Gastrocnemius medialis (tissue), 4 donors: ENCODE results near the gene HACL1. TPM values are rescaled to one million over a fixed set of nuclear protein-coding genes. Genes with fewer than 3 reads are reported as not detected.

Experiments used
- ATAC-seq, 2 donors: fragments of 150-250 bp; one replicate each; pipeline ENCODE4 v1.9.1; 2016
- DNase-seq, 2 donors: peaks; one replicate each; pipeline ENCODE4 v3.0.0-alpha.2; 2019
- H3K27ac ChIP-seq, 4 donors: fragments of 200-600 bp; sonication (generic); 1 replicate in 1 of 4; 2 replicates in 3 of 4; pipeline ENCODE4 v1.5.1; 2016 to 2018; ENCODE audit warnings: mild to moderate bottlenecking in 2 of 4, moderate library complexity in 1 of 4
- H3K27me3 ChIP-seq, 3 donors: fragments of 200-600 bp; sonication (generic) in 2 of 3; 1 replicate in 1 of 3; 2 replicates in 2 of 3; pipeline versions ENCODE4 v1.5.1 to v1.6.0; 2016 to 2019; ENCODE audit warnings: mild to moderate bottlenecking in 1 of 3, moderate library complexity in 1 of 3
- H3K36me3 ChIP-seq, 2 donors: fragments of 200-600 bp; sonication (generic) in 1 of 2; one replicate each; pipeline ENCODE4 v1.5.1; 2017 to 2018
- H3K4me1 ChIP-seq, 2 donors: fragments of 200-600 bp; sonication (generic) in 1 of 2; one replicate each; pipeline ENCODE4 v1.5.1; 2016 to 2017; ENCODE audit warnings: mild to moderate bottlenecking in 2 of 2
- H3K4me3 ChIP-seq, 4 donors: fragments of 200-600 bp; sonication (generic) in 3 of 4; 1 replicate in 1 of 4; 2 replicates in 3 of 4; pipeline ENCODE4 v1.5.1; 2016 to 2019; ENCODE audit warnings: mild to moderate bottlenecking in 2 of 4
- H3K9me3 ChIP-seq, 3 donors: fragments of 200-600 bp; sonication (generic) in 2 of 3; 1 replicate in 1 of 3; 2 replicates in 2 of 3; pipeline ENCODE4 v1.5.1; 2016 to 2019
- CTCF ChIP-seq, 5 experiments: fragments of 450-650 bp in 3 of 5; fragments of 200-600 bp in 2 of 5; sonication (generic) in 2 of 5; IDR thresholded peaks in 4 of 5; conservative IDR thresholded peaks in 1 of 5; 1 replicate in 4 of 5; 2 replicates in 1 of 5; pipeline ENCODE4 v1.5.1; 2016 to 2019; ENCODE audit warnings: antibody characterized with exemption in 5 of 5, mild to moderate bottlenecking in 3 of 5, moderate library complexity in 3 of 5
- POLR2A ChIP-seq, 2 donors: fragments of 450-650 bp; IDR thresholded peaks; one replicate each; pipeline ENCODE4 v1.6.1; 2017; ENCODE audit warnings: antibody characterized with exemption in 2 of 2, mild to moderate bottlenecking in 2 of 2, moderate library complexity in 2 of 2
- in situ Hi-C, 4 donors: fragments of 200-750 bp; cut with MboI; loops; one replicate each; pipeline versions ENCODE4 v1.15.0 to v1.8.0; 2017; ENCODE audit warnings: low sequenced_read_pairs in 4 of 4
- intact Hi-C: fragments of 100-400 bp; cut with DNase I; formaldehyde crosslinking; loops from one replicate; pipeline ENCODE4 v1.15.1; 2023; ENCODE audit warnings: low total_unique reads
- total RNA-seq, 4 donors: library from RNA; depleted of rRNA; stranded (reverse); fragments of >200 nt; gene quantifications; one replicate each; pipeline versions ENCODE4 v1.1.0 to v1.2.3, GENCODE V29; 2016

The HACL1 gene
- total RNA-seq, 4 donors from 2014 or later: 23.5 to 27.1 (median 24.5) TPM

GRCh38 chr3:15602146-15602536 lies 772 bp upstream of the HACL1 start:
- Histone ChIP-seq H3K27me3 (no peaks in the 10 kb centered on the region), H3K4me1 (peaks cover 26 to 45% of the 10 kb centered on the region in 2 donors), H3K36me3 (peaks cover 0 to 15% of the 10 kb centered on the region in 2 donors), H3K27ac (peak overlapping the region; percentile 87 to 92 (median 91)), H3K4me3 (peak overlapping the region; percentile 73 to 94 (median 92)), H3K9me3 (no peaks in the 10 kb centered on the region)
- DNase-seq: no peak
- ATAC-seq: peak; percentile 24 to 33
- TF ChIP-seq CTCF (IDR thresholded peaks at IDR 0.05 in 4 of 5, conservative IDR thresholded peaks at IDR 0.05 in 1 of 5): no peak
- in situ Hi-C loops: loop anchor here in 1 of 4 donors (25.0 kb wide), 2 partner anchors 660 to 935 kb away; partner anchors contain the start of genes DPH3 and OXNAD1
- intact Hi-C loops: loop anchor here (5.0 kb wide), 2 partner anchors 35 to 1425 kb away; partner anchors contain the start of genes LSM3 and XPC

GRCh38 chr3:15601046-15601398 lies 347 bp downstream of the HACL1 start:
- Histone ChIP-seq H3K27me3 (no peaks in the 10 kb centered on the region), H3K27ac (peak overlapping the region; percentile 87 to 92 (median 91)), H3K36me3 (peaks cover 0 to 21% of the 10 kb centered on the region in 2 donors), H3K4me1 (peaks cover 24 to 34% of the 10 kb centered on the region in 2 donors), H3K4me3 (peak overlapping the region; percentile 73 to 94 (median 92)), H3K9me3 (no peaks in the 10 kb centered on the region)
- ATAC-seq: peak; percentile 24 to 32
- in situ Hi-C loops: loop anchor here in 1 of 4 donors (25.0 kb wide), 2 partner anchors 661 to 936 kb away; partner anchors contain the start of genes DPH3 and OXNAD1
- intact Hi-C loops: loop anchor here (5.0 kb wide), 2 partner anchors 36 to 1424 kb away; partner anchors contain the start of genes LSM3 and XPC
- no peak for DNase-seq
- TF ChIP-seq CTCF (IDR thresholded peaks at IDR 0.05 in 4 of 5, conservative IDR thresholded peaks at IDR 0.05 in 1 of 5) (no peak), POLR2A (IDR thresholded peaks at IDR 0.05) (no peak)

- Histone ChIP-seq H3K36me3 (peaks cover 0 to 45% of the 10 kb centered on the region in 2 donors), H3K9me3 (no peaks in the 10 kb centered on the region), H3K4me3 (no peak overlapping the region), H3K27ac (no peak overlapping the region), H3K27me3 (no peaks in the 10 kb centered on the region), H3K4me1 (peaks cover 15 to 16% of the 10 kb centered on the region in 2 donors)
- TF ChIP-seq POLR2A (IDR thresholded peaks at IDR 0.05): no peak
- TF ChIP-seq CTCF (IDR thresholded peaks at IDR 0.05 in 4 of 5, conservative IDR thresholded peaks at IDR 0.05 in 1 of 5): no peak
- ATAC-seq (no peak), DNase-seq (no peak)
- in situ Hi-C loops (no loop called here), intact Hi-C loops (no loop called here)
These were observed 5.4 kb downstream of the HACL1 start for GRCh38 chr3:15595955-15596354.

- Histone ChIP-seq H3K4me3 (no peak overlapping the region), H3K27ac (no peak overlapping the region), H3K9me3 (no peaks in the 10 kb centered on the region), H3K27me3 (no peaks in the 10 kb centered on the region), H3K36me3 (peaks cover 0 to 60% of the 10 kb centered on the region in 2 donors), H3K4me1 (no peaks in the 10 kb centered on the region)
- intact Hi-C loops (no loop called here), in situ Hi-C loops (no loop called here)
- TF ChIP-seq CTCF (IDR thresholded peaks at IDR 0.05 in 4 of 5, conservative IDR thresholded peaks at IDR 0.05 in 1 of 5) (no peak), POLR2A (IDR thresholded peaks at IDR 0.05) (no peak)
- DNase-seq (no peak), ATAC-seq (no peak)
These were observed 8.4 kb downstream of the HACL1 start for GRCh38 chr3:15592968-15593367.

- H3K4me3 ChIP-seq: no peak overlapping the region
- intact Hi-C loops (no loop called here), in situ Hi-C loops (no loop called here)
- no peaks in the 10 kb centered on the region for H3K27me3 ChIP-seq
- TF ChIP-seq POLR2A (IDR thresholded peaks at IDR 0.05) (no peak), CTCF (IDR thresholded peaks at IDR 0.05 in 4 of 5, conservative IDR thresholded peaks at IDR 0.05 in 1 of 5) (no peak)
- ATAC-seq (no peak), DNase-seq (no peak)
- no peak overlapping the region for H3K27ac ChIP-seq
- no peaks in the 10 kb centered on the region for H3K9me3 ChIP-seq
- no peaks in the 10 kb centered on the region for H3K4me1 ChIP-seq
- peaks cover 0 to 62% of the 10 kb centered on the region in 2 donors for H3K36me3 ChIP-seq
These were observed 9.4 kb downstream of the HACL1 start for GRCh38 chr3:15591928-15592327.
